GM12875 (cell line): Measurements from ENCODE around the gene PCYT2.

ENCODE experiments used
- H3K4me3 ChIP-seq: one replicate; pipeline ENCODE4 v1.5.1; 2011; ENCODE audit warnings: low read depth, low read length, control low read depth
- CTCF ChIP-seq: IDR thresholded peaks from 2 replicates; pipeline ENCODE4 v1.5.1; 2011; ENCODE audit warnings: low read depth, mild to moderate bottlenecking, control low read depth, inconsistent platforms, low read length, moderate library complexity, borderline replicate concordance; ENCODE audit not compliant: insufficient read depth

PCYT2 gene

GRCh38 chr17:81900181-81900820, 10.9 kb downstream of the PCYT2 start:
- no peak for TF ChIP-seq CTCF
- H3K4me3 ChIP-seq, result no peak overlapping the region

GRCh38 chr17:81899514-81900166, 11.6 kb downstream of the PCYT2 start:
- no peak overlapping the region for H3K4me3 ChIP-seq
- TF ChIP-seq CTCF, result no peak

GRCh38 chr17:81898885-81899284, 12.3 kb downstream of the PCYT2 start:
- no peak for TF ChIP-seq CTCF
- H3K4me3 ChIP-seq, result no peak overlapping the region

- H3K4me3 ChIP-seq, result no peak overlapping the region
- no peak for TF ChIP-seq CTCF
These were observed 13.0 kb downstream of the PCYT2 start for GRCh38 chr17:81898029-81898866.

- no peak for TF ChIP-seq CTCF
- no peak overlapping the region for H3K4me3 ChIP-seq
These were observed 15.8 kb downstream of the PCYT2 start for GRCh38 chr17:81895400-81895799.

- no peak for TF ChIP-seq CTCF
- H3K4me3 ChIP-seq, result peak overlapping the region; percentile 90
These were observed 20.0 kb downstream of the PCYT2 start for GRCh38 chr17:81891303-81891552.
